Measurements from ENCODE around the gene PTPRA.

PTPRA gene

GRCh38 chr20:2932498-2932897, 59.2 kb downstream of the PTPRA start:
- ChIA-PET POLR2A (ENCODE audit: low non-redundant PET) (no interaction called here), CTCF (no interaction called here)
- H3K27ac ChIP-seq, result no peak overlapping the region
- TF ChIP-seq CTCF (conservative IDR thresholded peaks at IDR 0.05; ENCODE audit: low read depth), result no peak
- no peak for DNase-seq (ENCODE audit: low spot score)

DNA sequence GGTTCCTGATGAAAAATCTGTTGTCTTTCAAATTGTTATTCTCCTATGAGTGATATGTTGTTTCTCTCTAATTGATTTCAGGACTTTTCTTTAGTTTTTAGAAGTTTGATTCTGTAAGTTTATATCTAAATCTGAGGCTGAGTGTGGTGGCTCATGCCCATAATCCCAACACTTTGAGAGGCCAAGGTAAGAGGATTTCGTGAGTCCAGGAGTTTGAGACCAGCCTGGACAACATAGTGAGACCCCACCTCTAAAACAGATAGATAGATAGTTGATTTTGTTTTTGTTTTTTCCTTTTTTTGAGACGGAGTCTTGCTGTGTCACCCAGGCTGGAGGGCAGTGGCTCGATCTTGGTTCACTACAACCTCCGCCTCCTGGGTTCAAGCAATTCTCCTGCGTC, 64.6 kb downstream of the PTPRA start:
- POLR2A ChIA-PET (ENCODE audit: low non-redundant PET), result no interaction called here
- no peak overlapping the region for H3K27ac ChIP-seq
- no peak for DNase-seq (ENCODE audit: low spot score)
- no peak for TF ChIP-seq CTCF (conservative IDR thresholded peaks at IDR 0.05; ENCODE audit: low read depth)
- CTCF ChIA-PET, result no interaction called here

- DNase-seq (ENCODE audit: low spot score), result no peak
- ChIA-PET POLR2A (ENCODE audit: low non-redundant PET) (no interaction called here), CTCF (interaction anchor here (0.6 kb wide), 1 partner anchor 23 kb away, joined by 3 read pairs; no protein-coding TSS in a partner anchor)
- H3K27ac ChIP-seq, result no peak overlapping the region
- no peak for TF ChIP-seq CTCF (conservative IDR thresholded peaks at IDR 0.05; ENCODE audit: low read depth)
Observed at GRCh38 chr20:2942439-2942838, 69.2 kb downstream of the PTPRA start.

- no peak overlapping the region for H3K27ac ChIP-seq
- TF ChIP-seq CTCF (conservative IDR thresholded peaks at IDR 0.05; ENCODE audit: low read depth), result no peak
- ChIA-PET POLR2A (ENCODE audit: low non-redundant PET) (no interaction called here), CTCF (no interaction called here)
- no peak for DNase-seq (ENCODE audit: low spot score)
Observed at GRCh38 chr20:2946988-2947961, 74.0 kb downstream of the PTPRA start.

DNA sequence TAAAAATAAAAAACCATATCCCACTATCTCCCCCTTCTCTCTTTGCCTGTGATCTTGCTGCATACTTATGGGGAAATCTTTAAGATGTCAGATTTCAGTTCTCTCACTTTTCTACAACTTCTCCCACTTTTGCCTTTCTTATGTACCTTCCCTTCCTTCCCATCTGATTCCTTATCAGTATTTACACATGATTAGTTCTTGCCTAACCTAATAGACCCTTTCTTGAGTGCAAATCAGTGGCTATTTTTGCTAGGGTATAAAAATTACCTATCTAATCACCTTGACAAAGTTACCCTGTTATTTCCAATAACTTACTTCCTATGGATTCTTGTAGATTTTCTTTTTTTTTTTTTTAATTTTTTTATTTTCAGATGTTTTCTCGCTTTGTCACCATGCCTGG, 75.7 kb downstream of the PTPRA start:
- H3K27ac ChIP-seq, result no peak overlapping the region
- ChIA-PET POLR2A (ENCODE audit: low non-redundant PET) (no interaction called here), CTCF (no interaction called here)
- TF ChIP-seq CTCF (conservative IDR thresholded peaks at IDR 0.05; ENCODE audit: low read depth), result no peak
- DNase-seq (ENCODE audit: low spot score), result no peak

GRCh38 chr20:2952766-2953165, 79.5 kb downstream of the PTPRA start:
- no peak for TF ChIP-seq CTCF (conservative IDR thresholded peaks at IDR 0.05; ENCODE audit: low read depth)
- no peak for DNase-seq (ENCODE audit: low spot score)
- ChIA-PET CTCF (interaction anchor here (0.7 kb wide), 1 partner anchor 23 kb away, joined by 3 read pairs; no protein-coding TSS in a partner anchor), POLR2A (ENCODE audit: low non-redundant PET) (no interaction called here)
- H3K27ac ChIP-seq, result no peak overlapping the region

Measured in RWPE1 (cell line).